GM12801 (cell line): ENCODE measurements around the gene GPC6.

Source experiments
- CTCF ChIP-seq: IDR thresholded peaks from one replicate; pipeline ENCODE4 v1.5.1; 2011; ENCODE audit warnings: control low read depth; ENCODE audit not compliant: insufficient read length; ENCODE audit errors: extremely low read depth

The GPC6 gene

GRCh38 chr13:94248454-94249228 is 1022.0 kb downstream of the GPC6 start:
- TF ChIP-seq CTCF: no peak

GRCh38 chr13:94249512-94249911 is 1022.9 kb downstream of the GPC6 start:
- TF ChIP-seq CTCF: no peak

GRCh38 chr13:94251831-94252608 is 1025.4 kb downstream of the GPC6 start:
- no peak for TF ChIP-seq CTCF

GRCh38 chr13:94254737-94255136 is 1028.1 kb downstream of the GPC6 start:
- no peak for TF ChIP-seq CTCF

- TF ChIP-seq CTCF: no peak
These were observed 1030.1 kb downstream of the GPC6 start for GRCh38 chr13:94256721-94257120.

- TF ChIP-seq CTCF: no peak
These were observed 1033.4 kb downstream of the GPC6 start for GRCh38 chr13:94259984-94260383.

- no peak for TF ChIP-seq CTCF
These were observed 1034.6 kb downstream of the GPC6 start for GRCh38 chr13:94261163-94261562.
